SU-DHL-6 (cell line): ENCODE measurements around the gene FNBP1L.

Experiments
- H2AFZ ChIP-seq: fragments of 200-600 bp; sonication (generic); 2 replicates; pipeline ENCODE4 v1.6.1; 2014; ENCODE audit warnings: low read depth, mild to moderate bottlenecking, moderate library complexity, mixed read lengths, antibody characterized with exemption, low read length; ENCODE audit not compliant: severe bottlenecking
- H3F3A ChIP-seq: fragments of 200-600 bp; shearing (Covaris generic); 2 replicates; pipeline ENCODE4 v1.6.0; 2016; ENCODE audit warnings: antibody characterized with exemption, mild to moderate bottlenecking; ENCODE audit not compliant: insufficient read depth
- H3K27ac ChIP-seq: fragments of 200-600 bp; sonication (generic); 2 replicates; pipeline ENCODE4 v1.5.1; 2016; ENCODE audit warnings: low read depth, mild to moderate bottlenecking, low read length, moderate library complexity, mixed read lengths
- H3K27me3 ChIP-seq: fragments of 200-600 bp; sonication (generic), shearing (Covaris generic); 2 replicates; pipeline ENCODE4 v1.6.0; 2014; ENCODE audit warnings: mild to moderate bottlenecking, low read length
- H3K36me3 ChIP-seq: fragments of 200-600 bp; sonication (generic); 2 replicates; pipeline ENCODE4 v1.6.1; 2014; ENCODE audit warnings: mild to moderate bottlenecking, low read length, mixed read lengths
- H3K4me2 ChIP-seq: fragments of 300-600, 200-600 bp; shearing (Covaris generic), sonication (generic); 2 replicates; pipeline ENCODE4 v1.6.0; 2014; ENCODE audit warnings: low read length, low read depth, mild to moderate bottlenecking; ENCODE audit not compliant: poor library complexity, severe bottlenecking
- H3K4me3 ChIP-seq: fragments of 200-600 bp; sonication (generic); 2 replicates; pipeline ENCODE4 v1.5.1; 2014; ENCODE audit warnings: antibody characterized with exemption, low read length, mild to moderate bottlenecking, mixed read lengths; ENCODE audit not compliant: insufficient read depth, poor library complexity, severe bottlenecking
- H3K79me2 ChIP-seq: fragments of 200-600 bp; sonication (generic); 2 replicates; pipeline ENCODE4 v1.6.1; 2014; ENCODE audit warnings: mild to moderate bottlenecking, low read length, moderate library complexity; ENCODE audit not compliant: insufficient read depth
- H3K9ac ChIP-seq: fragments of 200-600 bp; sonication (generic); 2 replicates; pipeline ENCODE4 v1.7.0; 2014; ENCODE audit warnings: mild to moderate bottlenecking, low read length
- H3K9me2 ChIP-seq: fragments of 200-600 bp; sonication (generic); replicated peaks from 2 replicates; pipeline ENCODE4 v1.6.1; 2014; ENCODE audit warnings: low read length; ENCODE audit not compliant: insufficient read depth
- H3K9me3 ChIP-seq: fragments of 200-600 bp; sonication (generic); 2 replicates; pipeline ENCODE4 v1.6.1; 2014; ENCODE audit warnings: low read length, mixed read lengths; ENCODE audit not compliant: insufficient read depth
- H4K20me1 ChIP-seq: fragments of 200-600 bp; sonication (generic); 2 replicates; pipeline ENCODE4 v1.6.1; 2014; ENCODE audit warnings: low read depth, mild to moderate bottlenecking, antibody characterized with exemption, low read length, moderate library complexity, mixed read lengths
- EZH2phosphoT487 ChIP-seq: fragments of 200-600 bp; sonication (generic), shearing (Covaris generic); conservative IDR thresholded peaks from 2 replicates; pipeline ENCODE4 v1.6.1; 2018; ENCODE audit warnings: mild to moderate bottlenecking, antibody characterized with exemption, low read length, moderate library complexity, mixed read lengths
- TF ChIP-seq, protein P1 (sequence below): fragments of 200-600 bp; sonication (generic); IDR thresholded peaks from one replicate; pipeline ENCODE4 v1.5.1; 2017; ENCODE audit warnings: antibody characterized with exemption, mild to moderate bottlenecking, low read length, moderate library complexity; ENCODE audit not compliant: insufficient read depth, poor library complexity, severe bottlenecking

Gene FNBP1L

GRCh38 chr1:93574511-93574910, 126.6 kb downstream of the FNBP1L start:
- H2AFZ ChIP-seq = no peak overlapping the region
- H4K20me1 ChIP-seq = no peaks in the 10 kb centered on the region
- no peaks in the 10 kb centered on the region for H3K36me3 ChIP-seq

GRCh38 chr1:93574991-93575390, 127.1 kb downstream of the FNBP1L start:
- no peaks in the 10 kb centered on the region for H3K79me2 ChIP-seq
- H3K27ac ChIP-seq = no peak overlapping the region
- H3K9me3 ChIP-seq = no peaks in the 10 kb centered on the region
- no peak overlapping the region for H3K4me2 ChIP-seq
- H3K9ac ChIP-seq = no peak overlapping the region
- no peaks in the 10 kb centered on the region for H3F3A ChIP-seq
- TF ChIP-seq EZH2phosphoT487 = no peak
- TF ChIP-seq, protein P1, sequence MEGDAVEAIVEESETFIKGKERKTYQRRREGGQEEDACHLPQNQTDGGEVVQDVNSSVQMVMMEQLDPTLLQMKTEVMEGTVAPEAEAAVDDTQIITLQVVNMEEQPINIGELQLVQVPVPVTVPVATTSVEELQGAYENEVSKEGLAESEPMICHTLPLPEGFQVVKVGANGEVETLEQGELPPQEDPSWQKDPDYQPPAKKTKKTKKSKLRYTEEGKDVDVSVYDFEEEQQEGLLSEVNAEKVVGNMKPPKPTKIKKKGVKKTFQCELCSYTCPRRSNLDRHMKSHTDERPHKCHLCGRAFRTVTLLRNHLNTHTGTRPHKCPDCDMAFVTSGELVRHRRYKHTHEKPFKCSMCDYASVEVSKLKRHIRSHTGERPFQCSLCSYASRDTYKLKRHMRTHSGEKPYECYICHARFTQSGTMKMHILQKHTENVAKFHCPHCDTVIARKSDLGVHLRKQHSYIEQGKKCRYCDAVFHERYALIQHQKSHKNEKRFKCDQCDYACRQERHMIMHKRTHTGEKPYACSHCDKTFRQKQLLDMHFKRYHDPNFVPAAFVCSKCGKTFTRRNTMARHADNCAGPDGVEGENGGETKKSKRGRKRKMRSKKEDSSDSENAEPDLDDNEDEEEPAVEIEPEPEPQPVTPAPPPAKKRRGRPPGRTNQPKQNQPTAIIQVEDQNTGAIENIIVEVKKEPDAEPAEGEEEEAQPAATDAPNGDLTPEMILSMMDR = no peak
- no peaks in the 10 kb centered on the region for H3K27me3 ChIP-seq
- H3K4me3 ChIP-seq = no peak overlapping the region
- H3K36me3 ChIP-seq = no peaks in the 10 kb centered on the region
- H3K9me2 ChIP-seq = no peaks in the 10 kb centered on the region
- H2AFZ ChIP-seq = no peak overlapping the region
- no peaks in the 10 kb centered on the region for H4K20me1 ChIP-seq

More at GRCh38 chr1:93574511-93574910, 126.6 kb downstream of the FNBP1L start:
- no peaks in the 10 kb centered on the region for H3F3A ChIP-seq
- H3K9me2 ChIP-seq = no peaks in the 10 kb centered on the region
- no peak overlapping the region for H3K4me2 ChIP-seq
- H3K4me3 ChIP-seq = no peak overlapping the region
- no peak overlapping the region for H3K27ac ChIP-seq
- no peak overlapping the region for H3K9ac ChIP-seq
- no peaks in the 10 kb centered on the region for H3K79me2 ChIP-seq
- TF ChIP-seq, protein P1 = no peak
- no peak for TF ChIP-seq EZH2phosphoT487
- no peaks in the 10 kb centered on the region for H3K27me3 ChIP-seq
- H3K9me3 ChIP-seq = no peaks in the 10 kb centered on the region

DNA sequence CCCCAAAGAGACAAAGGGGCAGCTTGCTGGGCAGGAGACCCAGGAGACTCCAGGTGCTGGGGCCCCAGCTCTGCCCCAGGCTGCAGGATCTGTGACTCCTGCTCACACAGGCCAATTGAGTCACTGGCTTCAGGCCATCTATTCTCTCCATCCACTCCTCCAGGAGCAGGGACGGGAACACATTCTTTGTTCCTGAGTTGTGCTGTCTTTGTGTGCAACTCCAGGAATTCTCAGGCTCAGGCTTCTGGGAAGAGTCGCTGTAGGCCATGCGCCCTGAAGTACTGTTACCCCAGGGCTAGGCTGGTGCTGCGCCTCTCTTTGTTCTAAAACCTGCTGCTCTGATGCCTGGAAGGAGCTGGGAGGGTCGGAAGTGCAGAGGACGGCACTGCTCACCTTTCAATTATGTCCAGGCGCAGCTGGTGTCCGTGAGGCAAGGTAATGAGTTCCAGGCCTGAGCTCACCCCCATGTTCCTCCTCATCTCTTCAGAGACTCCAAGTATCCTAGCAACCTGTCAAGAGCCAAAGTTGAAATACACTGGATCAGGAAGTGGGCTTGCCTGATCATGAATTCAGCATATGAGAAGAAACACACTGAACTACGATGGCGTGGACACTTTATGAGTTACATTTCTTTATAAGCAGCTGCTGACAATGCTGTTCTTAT, 127.8 kb downstream of the FNBP1L start:
- TF ChIP-seq, protein P1 = no peak
- TF ChIP-seq EZH2phosphoT487 = no peak
- Histone ChIP-seq H3K9me2 (no peaks in the 10 kb centered on the region), H3F3A (no peaks in the 10 kb centered on the region), H3K27ac (no peak overlapping the region), H2AFZ (no peak overlapping the region), H3K9ac (no peak overlapping the region), H3K9me3 (no peaks in the 10 kb centered on the region), H3K4me2 (no peak overlapping the region), H3K27me3 (no peaks in the 10 kb centered on the region), H3K79me2 (no peaks in the 10 kb centered on the region), H3K36me3 (no peaks in the 10 kb centered on the region), H4K20me1 (no peaks in the 10 kb centered on the region), H3K4me3 (no peak overlapping the region)
